Stomach (tissue), 9 donors: Measurements from ENCODE around the gene TRDN. TPM values are rescaled to one million over a fixed set of nuclear protein-coding genes. Genes with fewer than 3 reads are reported as not detected.

ENCODE experiments used
- DNase-seq, 2 donors: peaks; one replicate each; pipeline versions ENCODE4 v3.0.0 to v3.0.0-alpha.2; 2013 to 2019
- H3K27ac ChIP-seq, 5 donors: fragments of 200-600 bp in 4 of 5; sonication (generic) in 4 of 5; one replicate each; pipeline ENCODE4 v1.5.1; 2013 to 2019; ENCODE audit warnings: mild to moderate bottlenecking in 1 of 5, moderate library complexity in 1 of 5
- H3K27me3 ChIP-seq, 3 donors: fragments of 200-600 bp; sonication (generic); one replicate each; pipeline ENCODE4 v1.5.1; 2017 to 2019; ENCODE audit warnings: mixed run types in 1 of 3
- H3K36me3 ChIP-seq, 4 donors: fragments of 200-600 bp; sonication (generic); 1 replicate in 3 of 4; 2 replicates in 1 of 4; pipeline ENCODE4 v1.5.1; 2016 to 2019
- H3K4me1 ChIP-seq, 4 donors: fragments of 200-600 bp; sonication (generic); one replicate each; pipeline ENCODE4 v1.5.1; 2016 to 2019
- H3K4me3 ChIP-seq, 4 donors: fragments of 200-600 bp; sonication (generic) in 3 of 4; one replicate each; pipeline ENCODE4 v1.5.1; 2016 to 2019; ENCODE audit warnings: mild to moderate bottlenecking in 1 of 4
- H3K9me3 ChIP-seq, 4 donors: fragments of 200-600 bp; sonication (generic); one replicate each; pipeline ENCODE4 v1.5.1; 2016 to 2019
- EP300 ChIP-seq: sonication (generic); formaldehyde crosslinking; IDR thresholded peaks from one replicate; pipeline ENCODE4 v1.6.1; 2017; ENCODE audit warnings: antibody characterized with exemption
- POLR2A ChIP-seq, 4 donors: fragments of 450-650 bp; IDR thresholded peaks; one replicate each; pipeline ENCODE4 v1.6.1; 2016; ENCODE audit warnings: antibody characterized with exemption in 4 of 4, control low read depth in 2 of 4, mild to moderate bottlenecking in 1 of 4, moderate library complexity in 1 of 4
- POLR2AphosphoS5 ChIP-seq, 3 donors: sonication (generic); formaldehyde crosslinking; IDR thresholded peaks; one replicate each; pipeline ENCODE4 v1.6.1; 2016; ENCODE audit warnings: antibody characterized with exemption in 3 of 3
- WGBS, 5 donors: extraction: QIAGEN DNeasy Blood & Tissue Kit in 3 of 5; methylation state at CpG; one replicate each; pipeline versions ENCODE4 v1.1.5 to v1.1.7; 2013 to 2018; 5-methylcytosine and 5-hydroxymethylcytosine counted together
- intact Hi-C: fragments of 100-400 bp; cut with DNase I; formaldehyde crosslinking; loops from one replicate; pipeline ENCODE4 v1.15.1; 2023; ENCODE audit warnings: low total_unique reads
- polyA plus RNA-seq, 3 donors: library from polyadenylated mRNA; stranded (reverse); fragments of 200-250 nt; gene quantifications; one replicate each; pipeline ENCODE4 v1.2.3, GENCODE V29; 2013
- total RNA-seq, 5 donors: library from RNA; depleted of rRNA; stranded (reverse); fragments of >200 nt; gene quantifications; one replicate each; pipeline versions ENCODE4 v1.1.0 to v1.2.3, GENCODE V29; 2014 to 2016
- TF ChIP-seq, protein P1 (sequence below), 7 experiments: fragments of 450-650 bp in 4 of 7; fragments of 200-600 bp in 3 of 7; sonication (generic) in 3 of 7; IDR thresholded peaks; one replicate each; pipeline ENCODE4 v1.5.1; 2016 to 2019; ENCODE audit warnings: antibody characterized with exemption in 7 of 7, control low read depth in 2 of 7, mild to moderate bottlenecking in 1 of 7
- donor health status: healthy with polysubstance abuse.
- donor health status: Bipolar disorder and iron deficiency.
- donor health status: healthy.

TRDN gene
- total and polyA plus RNA-seq, 8 donors, result 0.18 to 2.4 TPM; not detected in 6

- Histone ChIP-seq H3K4me1 (no peaks in the 10 kb centered on the region), H3K9me3 (peaks cover 0 to 13% (median 10%) of the 10 kb centered on the region in 4 donors), H3K4me3 (no peak overlapping the region), H3K36me3 (no peaks in the 10 kb centered on the region), H3K27me3 (no peaks in the 10 kb centered on the region), H3K27ac (no peak overlapping the region)
- no peak for DNase-seq
- intact Hi-C loops, result no loop called here
- WGBS, 5 donors, result 90 to 99% (median 94%) methylated on average over 9 to 18 of the region's 18 CpGs
- TF ChIP-seq POLR2A (IDR thresholded peaks at IDR 0.05), result no peak
- TF ChIP-seq, protein P1, sequence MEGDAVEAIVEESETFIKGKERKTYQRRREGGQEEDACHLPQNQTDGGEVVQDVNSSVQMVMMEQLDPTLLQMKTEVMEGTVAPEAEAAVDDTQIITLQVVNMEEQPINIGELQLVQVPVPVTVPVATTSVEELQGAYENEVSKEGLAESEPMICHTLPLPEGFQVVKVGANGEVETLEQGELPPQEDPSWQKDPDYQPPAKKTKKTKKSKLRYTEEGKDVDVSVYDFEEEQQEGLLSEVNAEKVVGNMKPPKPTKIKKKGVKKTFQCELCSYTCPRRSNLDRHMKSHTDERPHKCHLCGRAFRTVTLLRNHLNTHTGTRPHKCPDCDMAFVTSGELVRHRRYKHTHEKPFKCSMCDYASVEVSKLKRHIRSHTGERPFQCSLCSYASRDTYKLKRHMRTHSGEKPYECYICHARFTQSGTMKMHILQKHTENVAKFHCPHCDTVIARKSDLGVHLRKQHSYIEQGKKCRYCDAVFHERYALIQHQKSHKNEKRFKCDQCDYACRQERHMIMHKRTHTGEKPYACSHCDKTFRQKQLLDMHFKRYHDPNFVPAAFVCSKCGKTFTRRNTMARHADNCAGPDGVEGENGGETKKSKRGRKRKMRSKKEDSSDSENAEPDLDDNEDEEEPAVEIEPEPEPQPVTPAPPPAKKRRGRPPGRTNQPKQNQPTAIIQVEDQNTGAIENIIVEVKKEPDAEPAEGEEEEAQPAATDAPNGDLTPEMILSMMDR (IDR thresholded peaks at IDR 0.05), result no peak
- no peak for TF ChIP-seq EP300
- no peak for TF ChIP-seq POLR2AphosphoS5 (IDR thresholded peaks at IDR 0.05)
Observed at GRCh38 chr6:123201869-123202372, 434.8 kb downstream of the TRDN start.

DNA sequence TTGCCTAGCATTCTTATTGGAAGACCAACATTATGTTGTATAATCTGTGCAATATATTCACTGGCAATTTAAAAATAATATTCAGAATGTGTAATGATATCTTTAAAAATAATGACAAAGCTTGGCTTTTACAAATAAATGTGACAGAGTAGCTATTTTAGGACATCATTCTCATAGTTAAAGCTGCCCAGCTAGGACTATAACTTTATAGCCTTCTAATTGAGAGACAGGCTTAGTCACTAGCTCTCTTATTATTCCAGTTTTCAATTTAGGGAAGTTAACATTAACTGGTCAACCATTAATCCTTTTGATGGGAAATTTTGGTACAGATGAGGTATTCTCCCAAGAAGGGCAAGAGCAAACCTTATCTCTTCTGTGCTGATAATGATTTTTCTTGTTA is 443.5 kb downstream of the TRDN start:
- Histone ChIP-seq H3K4me3 (no peak overlapping the region), H3K27ac (no peak overlapping the region), H3K4me1 (no peaks in the 10 kb centered on the region), H3K36me3 (no peaks in the 10 kb centered on the region), H3K9me3 (peaks cover 0 to under 1% (median 0%) of the 10 kb centered on the region in 4 donors), H3K27me3 (no peaks in the 10 kb centered on the region)
- intact Hi-C loops, result no loop called here
- no peak for TF ChIP-seq EP300
- TF ChIP-seq, protein P1 (IDR thresholded peaks at IDR 0.05), result no peak
- TF ChIP-seq POLR2A (IDR thresholded peaks at IDR 0.05), result no peak
- TF ChIP-seq POLR2AphosphoS5 (IDR thresholded peaks at IDR 0.05), result no peak
- DNase-seq, result no peak

DNA sequence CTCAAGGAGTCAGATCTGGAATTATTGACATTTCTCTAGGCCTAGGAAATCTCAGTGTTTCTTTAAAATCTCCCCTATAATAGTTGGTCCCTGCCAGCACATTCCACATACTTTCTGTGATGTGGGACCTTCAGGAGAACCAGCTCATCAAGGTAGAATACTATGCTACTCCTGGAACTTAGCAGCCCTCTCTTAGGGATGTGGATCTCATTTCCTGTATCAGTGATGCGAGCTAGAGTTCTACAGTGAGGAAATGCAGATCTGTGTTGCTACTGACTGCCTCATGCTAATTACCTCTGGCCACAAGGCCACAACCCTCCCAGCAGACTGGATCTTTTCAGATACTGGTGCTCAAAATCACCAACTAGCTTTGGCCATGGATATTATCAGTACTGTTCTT is 446.9 kb downstream of the TRDN start:
- TF ChIP-seq, protein P1 (IDR thresholded peaks at IDR 0.05), result no peak
- DNase-seq, result no peak
- Histone ChIP-seq H3K27ac (no peak overlapping the region), H3K4me3 (no peak overlapping the region), H3K4me1 (no peaks in the 10 kb centered on the region), H3K27me3 (no peaks in the 10 kb centered on the region), H3K9me3 (peaks cover 0 to 9% (median 2%) of the 10 kb centered on the region in 4 donors), H3K36me3 (no peaks in the 10 kb centered on the region)
- intact Hi-C loops, result no loop called here
- WGBS, 5 donors, result 69 to 92% (median 83%) methylated on average over 1 of the region's 1 CpG

DNA sequence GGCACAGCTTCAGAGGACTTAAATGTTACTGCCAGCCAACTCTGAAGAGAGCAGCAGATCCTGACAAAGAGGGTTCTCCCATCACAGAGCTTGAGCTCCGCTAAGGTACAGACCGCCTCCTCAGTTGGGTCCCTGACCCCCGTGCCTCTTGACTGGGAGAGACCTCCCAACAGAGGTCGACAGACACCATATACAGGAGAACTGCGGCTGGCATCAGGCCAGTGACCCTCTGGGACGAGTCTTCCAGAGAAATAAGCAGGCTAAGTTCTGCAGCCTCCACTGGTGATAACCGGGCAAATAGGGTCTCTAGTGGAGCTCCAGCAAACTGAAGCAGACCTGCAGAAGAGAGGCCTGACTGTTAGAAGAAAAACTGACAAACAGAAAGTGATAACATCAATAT is 453.8 kb downstream of the TRDN start:
- H3K27me3 ChIP-seq, result no peaks in the 10 kb centered on the region
- no peaks in the 10 kb centered on the region for H3K4me1 ChIP-seq
- no peak for DNase-seq
- TF ChIP-seq POLR2A (IDR thresholded peaks at IDR 0.05), result no peak
- TF ChIP-seq, protein P1 (IDR thresholded peaks at IDR 0.05), result no peak
- no peak for TF ChIP-seq EP300
- no peak for TF ChIP-seq POLR2AphosphoS5 (IDR thresholded peaks at IDR 0.05)
- no peak overlapping the region for H3K4me3 ChIP-seq
- WGBS, 5 donors, result 78 to 88% (median 87%) methylated on average over 7 of the region's 7 CpGs
- intact Hi-C loops, result no loop called here
- peaks cover 0 to 21% (median 5%) of the 10 kb centered on the region in 4 donors for H3K9me3 ChIP-seq
- H3K36me3 ChIP-seq, result no peaks in the 10 kb centered on the region
- no peak overlapping the region for H3K27ac ChIP-seq
